ENCODE results near the gene RTN3. TPM values are rescaled to one million over a fixed set of nuclear protein-coding genes. Genes with fewer than 3 reads are reported as not detected.
"Not testable (repeated sequence)": the region's sequence is repeated elsewhere in the genome, so short reads cannot be mapped to it uniquely, and the experiment has no call there.

The RTN3 gene
- 100 to 1,000 TPM in 7 of 8 experiments, 10 to 100 TPM in 1; 71.9 to 296 (median 224) TPM for total RNA-seq

- in situ Hi-C loops (cut with MboI; ENCODE audit: low pct_unique_long_range_greater_than_20kb in 2 of 9, low sequenced_read_pairs in 9 of 9, unreplicated experiment in 9 of 9) = no loop called here
- 0 to 3% (median 0%) methylated on average over 4 to 12 of the region's 74 CpGs; no CpG with 5 or more reads in 7 of the 10 experiments for WGBS, 10 experiments
- peaks cover 29 to 34% of the 10 kb centered on the region in 2 donors for H3K4me1 ChIP-seq (replicated peaks in 1 of 2)
- peak within 1 kb of the TSS; percentile 85 to 90 for H3K27ac ChIP-seq
- H3K4me3 ChIP-seq = peak within 1 kb of the TSS; percentile 56 to 83 (median 75)
- ATAC-seq (replicated peaks in 6 of 8) = peak; percentile 69 to 90 (median 89)
These were observed at the start of gene RTN3 for GRCh38 chr11:63681321-63682065. TSS of gene RTN3 (plus strand) at chr11:63681500. CDS start at chr11:63681637, 137 bp downstream.

- peak; percentile 71 to 89 (median 76) for ATAC-seq (replicated peaks in 6 of 8)
- no peak overlapping the region for H3K4me3 ChIP-seq
- no peak overlapping the region for H3K27ac ChIP-seq
- H3K4me1 ChIP-seq (replicated peaks in 1 of 2) = no peaks in the 10 kb centered on the region
- WGBS, 10 experiments = 13 to 59% (median 47%) methylated on average over 1 to 10 of the region's 10 CpGs; no CpG with 5 or more reads in 1 of the 10 experiments
- in situ Hi-C loops (cut with MboI; ENCODE audit: low pct_unique_long_range_greater_than_20kb in 2 of 9, low sequenced_read_pairs in 9 of 9, unreplicated experiment in 9 of 9) = loop anchor here in 8 of 9 experiments (5.0 to 25.0 kb wide), 6 partner anchors 149 to 724 kb away; partner anchors contain the start of genes PLAAT5 (in 2 of the 8) and CHRM1 (in 1 of the 8)
These were observed 45.4 kb upstream of the RTN3 start for GRCh38 chr11:63635762-63636465.

GRCh38 chr11:63638436-63638835 lies 42.9 kb upstream of the RTN3 start:
- ATAC-seq (replicated peaks in 6 of 8) = not testable (repeated sequence)
- in situ Hi-C loops (cut with MboI; ENCODE audit: low pct_unique_long_range_greater_than_20kb in 2 of 9, low sequenced_read_pairs in 9 of 9, unreplicated experiment in 9 of 9) = loop anchor here in 8 of 9 experiments (5.0 to 25.0 kb wide), 6 partner anchors 151 to 726 kb away; partner anchors contain the start of genes PLAAT5 (in 2 of the 8) and CHRM1 (in 1 of the 8)
- 80 to 100% (median 97%) methylated on average over 1 to 8 of the region's 8 CpGs for WGBS, 10 experiments

GRCh38 chr11:63639199-63639832 lies 42.0 kb upstream of the RTN3 start:
- in situ Hi-C loops (cut with MboI; ENCODE audit: low pct_unique_long_range_greater_than_20kb in 2 of 9, low sequenced_read_pairs in 9 of 9, unreplicated experiment in 9 of 9) = loop anchor here in 8 of 9 experiments (5.0 to 25.0 kb wide), 6 partner anchors 152 to 727 kb away; partner anchors contain the start of genes PLAAT5 (in 2 of the 8) and CHRM1 (in 1 of the 8)
- no peaks in the 10 kb centered on the region for H3K4me1 ChIP-seq (replicated peaks in 1 of 2)
- H3K27ac ChIP-seq = no peak overlapping the region
- ATAC-seq (replicated peaks in 6 of 8) = peak in 3 of 8 experiments; percentile 20 to 66 (median 61)
- WGBS, 10 experiments = 57 to 100% (median 66%) methylated on average over 1 to 3 of the region's 3 CpGs; no CpG with 5 or more reads in 2 of the 10 experiments
- H3K4me3 ChIP-seq = no peak overlapping the region

More at GRCh38 chr11:63638436-63638835, 42.9 kb upstream of the RTN3 start:
- H3K27ac ChIP-seq; H3K4me3 ChIP-seq; H3K4me1 ChIP-seq (replicated peaks in 1 of 2): not testable (repeated sequence)

- in situ Hi-C loops (cut with MboI; ENCODE audit: low pct_unique_long_range_greater_than_20kb in 2 of 9, low sequenced_read_pairs in 9 of 9, unreplicated experiment in 9 of 9) = loop anchor here in 4 of 9 experiments (25.0 kb wide), 3 partner anchors 154 to 729 kb away; partner anchors contain the start of genes PLAAT5 (in 2 of the 4) and CHRM1 (in 1 of the 4)
- Histone ChIP-seq H3K27ac (no peak overlapping the region), H3K4me1 (replicated peaks in 1 of 2) (no peaks in the 10 kb centered on the region), H3K4me3 (no peak overlapping the region)
- ATAC-seq (replicated peaks in 6 of 8) = peak in 2 of 8 experiments; percentile 48
These were observed 39.6 kb upstream of the RTN3 start for GRCh38 chr11:63641727-63642126.

GRCh38 chr11:63643205-63643604 lies 38.1 kb upstream of the RTN3 start:
- H3K27ac ChIP-seq = no peak overlapping the region
- in situ Hi-C loops (cut with MboI; ENCODE audit: low pct_unique_long_range_greater_than_20kb in 2 of 9, low sequenced_read_pairs in 9 of 9, unreplicated experiment in 9 of 9) = loop anchor here in 4 of 9 experiments (25.0 kb wide), 3 partner anchors 156 to 731 kb away; partner anchors contain the start of genes PLAAT5 (in 2 of the 4) and CHRM1 (in 1 of the 4)
- no peaks in the 10 kb centered on the region for H3K4me1 ChIP-seq (replicated peaks in 1 of 2)
- ATAC-seq (replicated peaks in 6 of 8) = no peak
- 17 to 100% (median 97%) methylated on average over 1 to 3 of the region's 3 CpGs; no CpG with 5 or more reads in 1 of the 10 experiments for WGBS, 10 experiments
- no peak overlapping the region for H3K4me3 ChIP-seq

GRCh38 chr11:63652671-63653070 lies 28.6 kb upstream of the RTN3 start:
- in situ Hi-C loops (cut with MboI; ENCODE audit: low pct_unique_long_range_greater_than_20kb in 2 of 9, low sequenced_read_pairs in 9 of 9, unreplicated experiment in 9 of 9) = loop anchor here in 1 of 9 experiments (25.0 kb wide), 1 partner anchor 740 kb away; the partner anchor contains the start of gene CHRM1
- no peak overlapping the region for H3K4me3 ChIP-seq
- ATAC-seq (replicated peaks in 6 of 8) = no peak
- no peaks in the 10 kb centered on the region for H3K4me1 ChIP-seq (replicated peaks in 1 of 2)
- H3K27ac ChIP-seq = no peak overlapping the region
- 67 to 100% (median 100%) methylated on average over 1 to 3 of the region's 3 CpGs; no CpG with 5 or more reads in 1 of the 10 experiments for WGBS, 10 experiments

GRCh38 chr11:63660972-63661371 lies 20.3 kb upstream of the RTN3 start:
- in situ Hi-C loops (cut with MboI; ENCODE audit: low pct_unique_long_range_greater_than_20kb in 2 of 9, low sequenced_read_pairs in 9 of 9, unreplicated experiment in 9 of 9) = loop anchor here in 1 of 9 experiments (25.0 kb wide), 1 partner anchor 749 kb away; the partner anchor contains the start of gene CHRM1
- 90 to 100% (median 96%) methylated on average over 1 to 8 of the region's 8 CpGs; no CpG with 5 or more reads in 3 of the 10 experiments for WGBS, 10 experiments
- H3K27ac ChIP-seq = no peak overlapping the region

GRCh38 chr11:63663809-63664208 lies 17.5 kb upstream of the RTN3 start:
- peak in 2 of 8 experiments; percentile 17 to 34 for ATAC-seq (replicated peaks in 6 of 8)
- WGBS, 10 experiments = 0% methylated on average over 1 of the region's 1 CpG; no CpG with 5 or more reads in 4 of the 10 experiments
- in situ Hi-C loops (cut with MboI; ENCODE audit: low pct_unique_long_range_greater_than_20kb in 2 of 9, low sequenced_read_pairs in 9 of 9, unreplicated experiment in 9 of 9) = loop anchor here in 1 of 9 experiments (25.0 kb wide), 1 partner anchor 752 kb away; the partner anchor contains the start of gene CHRM1
- Histone ChIP-seq H3K4me3 (no peak overlapping the region), H3K27ac (no peak overlapping the region), H3K4me1 (replicated peaks in 1 of 2) (no peaks in the 10 kb centered on the region)

More at GRCh38 chr11:63660972-63661371, 20.3 kb upstream of the RTN3 start:
- no peak for ATAC-seq (replicated peaks in 6 of 8)
- H3K4me1 ChIP-seq (replicated peaks in 1 of 2) = no peaks in the 10 kb centered on the region
- no peak overlapping the region for H3K4me3 ChIP-seq

GRCh38 chr11:63666874-63667273 lies 14.4 kb upstream of the RTN3 start:
- 0 to 100% (median 74%) methylated on average over 1 to 4 of the region's 4 CpGs for WGBS, 10 experiments
- Histone ChIP-seq H3K4me1 (replicated peaks in 1 of 2) (peaks cover 2 to 10% of the 10 kb centered on the region in 2 donors), H3K27ac (no peak overlapping the region), H3K4me3 (no peak overlapping the region)
- in situ Hi-C loops (cut with MboI; ENCODE audit: low pct_unique_long_range_greater_than_20kb in 2 of 9, low sequenced_read_pairs in 9 of 9, unreplicated experiment in 9 of 9) = loop anchor here in 1 of 9 experiments (25.0 kb wide), 1 partner anchor 755 kb away; the partner anchor contains the start of gene CHRM1
- peak in 4 of 8 experiments; percentile 2 to 37 (median 12) for ATAC-seq (replicated peaks in 6 of 8)

- in situ Hi-C loops (cut with MboI; ENCODE audit: low pct_unique_long_range_greater_than_20kb in 2 of 9, low sequenced_read_pairs in 9 of 9, unreplicated experiment in 9 of 9) = loop anchor here in 1 of 9 experiments (25.0 kb wide), 1 partner anchor 756 kb away; the partner anchor contains the start of gene CHRM1
- 6 to 100% (median 84%) methylated on average over 1 to 3 of the region's 3 CpGs; no CpG with 5 or more reads in 2 of the 10 experiments for WGBS, 10 experiments
- Histone ChIP-seq H3K4me1 (replicated peaks in 1 of 2) (peaks cover 4 to 13% of the 10 kb centered on the region in 2 donors), H3K4me3 (no peak overlapping the region), H3K27ac (no peak overlapping the region)
- peak in 2 of 8 experiments; percentile 7 to 15 for ATAC-seq (replicated peaks in 6 of 8)
These were observed 13.1 kb upstream of the RTN3 start for GRCh38 chr11:63667995-63668795.

Measured in motor neuron (in vitro differentiated cells).